ENCODE results near the gene DLG2. TPM values are rescaled to one million over a fixed set of nuclear protein-coding genes. Genes with fewer than 3 reads are reported as not detected.

The DLG2 gene
- total RNA-seq, 1 donor from 2014 or later: 1.8 TPM

DNA sequence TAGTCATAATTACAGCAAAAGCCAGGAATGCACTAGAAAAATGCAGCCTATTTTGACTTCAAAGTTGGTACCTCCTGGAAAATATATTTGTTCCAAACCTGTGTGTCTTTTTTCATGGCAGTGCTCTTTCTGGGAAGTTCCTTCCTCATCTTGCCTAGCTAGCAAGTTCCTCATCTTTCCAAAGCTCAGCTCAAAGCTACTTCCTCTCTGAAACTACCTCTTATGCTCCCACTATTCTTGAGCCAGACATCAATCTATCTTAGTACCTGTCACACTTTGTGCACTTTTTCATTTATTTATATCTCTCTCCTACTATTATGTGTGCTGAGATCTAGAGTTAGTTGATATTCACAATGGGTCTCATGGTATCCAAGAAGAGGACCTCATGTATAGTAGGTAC is 2149.4 kb downstream of the DLG2 start:
- TF ChIP-seq, protein P1, sequence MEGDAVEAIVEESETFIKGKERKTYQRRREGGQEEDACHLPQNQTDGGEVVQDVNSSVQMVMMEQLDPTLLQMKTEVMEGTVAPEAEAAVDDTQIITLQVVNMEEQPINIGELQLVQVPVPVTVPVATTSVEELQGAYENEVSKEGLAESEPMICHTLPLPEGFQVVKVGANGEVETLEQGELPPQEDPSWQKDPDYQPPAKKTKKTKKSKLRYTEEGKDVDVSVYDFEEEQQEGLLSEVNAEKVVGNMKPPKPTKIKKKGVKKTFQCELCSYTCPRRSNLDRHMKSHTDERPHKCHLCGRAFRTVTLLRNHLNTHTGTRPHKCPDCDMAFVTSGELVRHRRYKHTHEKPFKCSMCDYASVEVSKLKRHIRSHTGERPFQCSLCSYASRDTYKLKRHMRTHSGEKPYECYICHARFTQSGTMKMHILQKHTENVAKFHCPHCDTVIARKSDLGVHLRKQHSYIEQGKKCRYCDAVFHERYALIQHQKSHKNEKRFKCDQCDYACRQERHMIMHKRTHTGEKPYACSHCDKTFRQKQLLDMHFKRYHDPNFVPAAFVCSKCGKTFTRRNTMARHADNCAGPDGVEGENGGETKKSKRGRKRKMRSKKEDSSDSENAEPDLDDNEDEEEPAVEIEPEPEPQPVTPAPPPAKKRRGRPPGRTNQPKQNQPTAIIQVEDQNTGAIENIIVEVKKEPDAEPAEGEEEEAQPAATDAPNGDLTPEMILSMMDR (IDR thresholded peaks at IDR 0.05; ENCODE audit: insufficient read depth, low read depth, low read length): no peak
- TF ChIP-seq EZH2 (IDR thresholded peaks at IDR 0.05; ENCODE audit: insufficient read depth, low read length): no peak
- no peak overlapping the region for H2AFZ ChIP-seq (ENCODE audit: low read depth, low read length)
- H3K4me1 ChIP-seq (ENCODE audit: insufficient read depth, low read length): no peaks in the 10 kb centered on the region
- no peak overlapping the region for H3K27ac Mint-ChIP-seq (ENCODE audit: unreplicated experiment)
- H3K9ac ChIP-seq (ENCODE audit: low read length): no peak overlapping the region
- DNase-seq (ENCODE audit: low read depth) (no peak), FAIRE-seq (no peak)
- no peaks in the 10 kb centered on the region for H3K27me3 ChIP-seq (ENCODE audit: insufficient read depth, low read length)
- H3K4me1 Mint-ChIP-seq (ENCODE audit: low read depth, unreplicated experiment): peaks cover 3% of the 10 kb centered on the region
- no peak overlapping the region for H3K27ac ChIP-seq (ENCODE audit: low read depth, low read length)
- H3K4me3 ChIP-seq (ENCODE audit: insufficient read depth, low read depth, low read length): no peak overlapping the region
- no peaks in the 10 kb centered on the region for H3K36me3 ChIP-seq (ENCODE audit: insufficient read depth, low read length)
- H3K27me3 Mint-ChIP-seq (ENCODE audit: low read depth, unreplicated experiment): no peaks in the 10 kb centered on the region
- no peaks in the 10 kb centered on the region for H3K9me3 ChIP-seq (ENCODE audit: insufficient read depth, low read depth, low read length)
- H3K9me3 Mint-ChIP-seq (ENCODE audit: unreplicated experiment): no peaks in the 10 kb centered on the region
- no peaks in the 10 kb centered on the region for H4K20me1 ChIP-seq (ENCODE audit: insufficient read depth, low read length)
- no peaks in the 10 kb centered on the region for H3K36me3 Mint-ChIP-seq (ENCODE audit: low read depth, unreplicated experiment)
- H3K79me2 ChIP-seq (ENCODE audit: insufficient read depth, low read length): no peaks in the 10 kb centered on the region
- H3K4me2 ChIP-seq (ENCODE audit: low read length): no peak overlapping the region
- no peak overlapping the region for H3K4me3 Mint-ChIP-seq (ENCODE audit: unreplicated experiment)

GRCh38 chr11:83475760-83476159 is 2151.4 kb downstream of the DLG2 start:
- FAIRE-seq (no peak), DNase-seq (ENCODE audit: low read depth) (no peak)
- Histone ChIP-seq H3K4me2 (ENCODE audit: low read length) (no peak overlapping the region), H3K4me1 (ENCODE audit: insufficient read depth, low read length) (no peaks in the 10 kb centered on the region), H3K36me3 (ENCODE audit: insufficient read depth, low read length) (no peaks in the 10 kb centered on the region), H3K79me2 (ENCODE audit: insufficient read depth, low read length) (no peaks in the 10 kb centered on the region), H4K20me1 (ENCODE audit: insufficient read depth, low read length) (no peaks in the 10 kb centered on the region), H2AFZ (ENCODE audit: low read depth, low read length) (no peak overlapping the region), H3K9me3 (ENCODE audit: insufficient read depth, low read depth, low read length) (no peaks in the 10 kb centered on the region), H3K27me3 (ENCODE audit: insufficient read depth, low read length) (no peaks in the 10 kb centered on the region), H3K9ac (ENCODE audit: low read length) (no peak overlapping the region), H3K4me3 (ENCODE audit: insufficient read depth, low read depth, low read length) (no peak overlapping the region), H3K27ac (ENCODE audit: low read depth, low read length) (no peak overlapping the region)
- Mint-ChIP-seq H3K27me3 (ENCODE audit: low read depth, unreplicated experiment) (no peaks in the 10 kb centered on the region), H3K9me3 (ENCODE audit: unreplicated experiment) (no peaks in the 10 kb centered on the region), H3K4me1 (ENCODE audit: low read depth, unreplicated experiment) (peaks cover 8% of the 10 kb centered on the region), H3K4me3 (ENCODE audit: unreplicated experiment) (no peak overlapping the region), H3K36me3 (ENCODE audit: low read depth, unreplicated experiment) (no peaks in the 10 kb centered on the region), H3K27ac (ENCODE audit: unreplicated experiment) (no peak overlapping the region)
- TF ChIP-seq, protein P1 (IDR thresholded peaks at IDR 0.05; ENCODE audit: insufficient read depth, low read depth, low read length): no peak
- no peak for TF ChIP-seq EZH2 (IDR thresholded peaks at IDR 0.05; ENCODE audit: insufficient read depth, low read length)

- Mint-ChIP-seq H3K27me3 (ENCODE audit: low read depth, unreplicated experiment) (no peaks in the 10 kb centered on the region), H3K9me3 (ENCODE audit: unreplicated experiment) (no peaks in the 10 kb centered on the region), H3K4me1 (ENCODE audit: low read depth, unreplicated experiment) (peaks cover 8% of the 10 kb centered on the region), H3K4me3 (ENCODE audit: unreplicated experiment) (no peak overlapping the region), H3K27ac (ENCODE audit: unreplicated experiment) (no peak overlapping the region), H3K36me3 (ENCODE audit: low read depth, unreplicated experiment) (no peaks in the 10 kb centered on the region)
- H3K9me3 ChIP-seq (ENCODE audit: insufficient read depth, low read depth, low read length): no peaks in the 10 kb centered on the region
- H4K20me1 ChIP-seq (ENCODE audit: insufficient read depth, low read length): no peaks in the 10 kb centered on the region
- no peak for DNase-seq (ENCODE audit: low read depth)
- no peaks in the 10 kb centered on the region for H3K27me3 ChIP-seq (ENCODE audit: insufficient read depth, low read length)
- no peak overlapping the region for H3K27ac ChIP-seq (ENCODE audit: low read depth, low read length)
- no peak overlapping the region for H3K4me2 ChIP-seq (ENCODE audit: low read length)
- H2AFZ ChIP-seq (ENCODE audit: low read depth, low read length): no peak overlapping the region
- H3K4me1 ChIP-seq (ENCODE audit: insufficient read depth, low read length): no peaks in the 10 kb centered on the region
- TF ChIP-seq EZH2 (IDR thresholded peaks at IDR 0.05; ENCODE audit: insufficient read depth, low read length): no peak
- TF ChIP-seq, protein P1 (IDR thresholded peaks at IDR 0.05; ENCODE audit: insufficient read depth, low read depth, low read length): no peak
- no peaks in the 10 kb centered on the region for H3K79me2 ChIP-seq (ENCODE audit: insufficient read depth, low read length)
- no peak overlapping the region for H3K9ac ChIP-seq (ENCODE audit: low read length)
- no peak overlapping the region for H3K4me3 ChIP-seq (ENCODE audit: insufficient read depth, low read depth, low read length)
- FAIRE-seq: no peak
- no peaks in the 10 kb centered on the region for H3K36me3 ChIP-seq (ENCODE audit: insufficient read depth, low read length)
These were observed 2153.4 kb downstream of the DLG2 start for GRCh38 chr11:83473743-83474142.
